ENCODE data around the gene SLC4A5. TPM values are rescaled to one million over a fixed set of nuclear protein-coding genes. Genes with fewer than 3 reads are reported as not detected.

The SLC4A5 gene
- total and polyA plus RNA-seq, 2 of the 8 experiments (the other 6 are each of a cell fraction or from before 2014, with no cell fraction given) = 0.42 to 0.52 TPM

- no peak for TF ChIP-seq CBX5 (IDR thresholded peaks at IDR 0.05; ENCODE audit: low read depth, low read length)
- no peak for TF ChIP-seq EGR1 (IDR thresholded peaks at IDR 0.05; ENCODE audit: borderline replicate concordance, low read depth, low read length)
- no peak for TF ChIP-seq CBX8 (IDR thresholded peaks at IDR 0.05; ENCODE audit: borderline replicate concordance, low read depth, low read length)
- no peak for TF ChIP-seq POLR2A (IDR thresholded peaks at IDR 0.05; ENCODE audit: control extremely low read depth in 1 of 2, low read depth in 2 of 2, low read length in 2 of 2)
- TF ChIP-seq NRF1 (IDR thresholded peaks at IDR 0.05; ENCODE audit: low read depth, low read length) = no peak
- TF ChIP-seq SIX5 (IDR thresholded peaks at IDR 0.05; ENCODE audit: low read depth, low read length) = no peak
Measured at GRCh38 chr2:74269667-74270066, 73.5 kb downstream of the SLC4A5 start (continued).

All from H1 (cell line).